GM23338 (cell line): ENCODE data around the gene ACKR1. TPM values are rescaled to one million over a fixed set of nuclear protein-coding genes. Genes with fewer than 3 reads are reported as not detected.

ENCODE experiments used
- ATAC-seq: fragments of 200-7000 bp; cut with Tn5 transposase; 3 replicates; pipeline ENCODE4 v1.9.1; 2020
- DNase-seq: peaks from one replicate; pipeline ENCODE4 v3.0.0-alpha.2; 2015; ENCODE audit warnings: low spot score
- H2AFZ ChIP-seq: fragments of 200-600 bp; sonication (generic); 2 replicates; pipeline ENCODE4 v1.8.0; 2016; ENCODE audit warnings: antibody characterized with exemption, mild to moderate bottlenecking, moderate library complexity
- H3F3A ChIP-seq: fragments of 200-600 bp; sonication (generic); replicated peaks from 2 replicates; pipeline ENCODE4 v1.8.0; 2017; ENCODE audit warnings: antibody characterized with exemption, mixed run types, low read depth
- H3K27ac ChIP-seq: fragments of 200-600 bp; sonication (generic); 2 replicates; pipeline ENCODE4 v1.6.1; 2016; ENCODE audit warnings: low read depth
- H3K27me3 ChIP-seq: fragments of 200-600 bp; sonication (generic); 2 replicates; pipeline ENCODE4 v1.8.0; 2016; ENCODE audit warnings: mild to moderate bottlenecking, mixed run types, moderate library complexity; ENCODE audit not compliant: insufficient read depth
- H3K36me3 ChIP-seq: fragments of 200-600 bp; sonication (generic); 2 replicates; pipeline ENCODE4 v1.8.0; 2016; ENCODE audit warnings: mild to moderate bottlenecking; ENCODE audit not compliant: insufficient read depth
- H3K4me1 ChIP-seq: fragments of 200-600 bp; sonication (generic); 2 replicates; pipeline ENCODE4 v1.8.0; 2016; ENCODE audit warnings: mild to moderate bottlenecking, moderate library complexity; ENCODE audit not compliant: insufficient read depth
- H3K4me2 ChIP-seq: fragments of 200-600 bp; sonication (generic); 2 replicates; pipeline ENCODE4 v1.7.1; 2017; ENCODE audit warnings: mixed run types
- H3K4me3 ChIP-seq: fragments of 200-600 bp; sonication (generic); 2 replicates; pipeline ENCODE4 v1.6.1; 2016; ENCODE audit warnings: mixed run types
- H3K79me2 ChIP-seq: fragments of 200-600 bp; sonication (generic); replicated peaks from 2 replicates; pipeline ENCODE4 v1.8.0; 2017; ENCODE audit warnings: mild to moderate bottlenecking; ENCODE audit not compliant: insufficient read depth
- H3K9me2 ChIP-seq: fragments of 200-600 bp; sonication (generic); 2 replicates; pipeline ENCODE4 v1.8.0; 2017; ENCODE audit not compliant: insufficient read depth
- H4K20me1 ChIP-seq: fragments of 200-600 bp; sonication (generic); replicated peaks from 2 replicates; pipeline ENCODE4 v1.8.0; 2017; ENCODE audit warnings: mild to moderate bottlenecking; ENCODE audit not compliant: insufficient read depth
- H3K27ac Mint-ChIP-seq: 2 replicates; pipeline ENCODE4 v1.8.0; 2020; ENCODE audit warnings: inconsistent platforms, mild to moderate bottlenecking, moderate library complexity, mixed read lengths
- H3K27me3 Mint-ChIP-seq: 3 replicates; pipeline ENCODE4 v1.8.0; 2022; ENCODE audit warnings: low read depth, mild to moderate bottlenecking, moderate library complexity, mixed read lengths, inconsistent platforms; ENCODE audit not compliant: insufficient read depth, poor library complexity
- H3K36me3 Mint-ChIP-seq: 3 replicates; pipeline ENCODE4 v1.8.0; 2021; ENCODE audit warnings: low read depth, mild to moderate bottlenecking, inconsistent platforms, moderate library complexity, mixed read lengths
- H3K4me1 Mint-ChIP-seq: 3 replicates; pipeline ENCODE4 v1.8.0; 2020; ENCODE audit warnings: mild to moderate bottlenecking, inconsistent platforms, mixed read lengths
- H3K4me3 Mint-ChIP-seq: 3 replicates; pipeline ENCODE4 v1.8.0; 2021; ENCODE audit warnings: moderate library complexity, mild to moderate bottlenecking, inconsistent platforms, mixed read lengths
- H3K9me3 Mint-ChIP-seq: 3 replicates; pipeline ENCODE4 v1.8.0; 2020; ENCODE audit warnings: moderate library complexity, mild to moderate bottlenecking, inconsistent platforms, mixed read lengths
- JUNB ChIP-seq: IDR thresholded peaks from one replicate; pipeline ENCODE4 v1.6.1; 2016; ENCODE audit warnings: antibody characterized with exemption; ENCODE audit not compliant: unreplicated experiment
- NANOG ChIP-seq: IDR thresholded peaks from 2 replicates; pipeline ENCODE4 v1.6.1; 2016; ENCODE audit warnings: antibody characterized with exemption, borderline replicate concordance
- POLR2AphosphoS5 ChIP-seq: IDR thresholded peaks from 2 replicates; pipeline ENCODE4 v1.6.1; 2016; ENCODE audit warnings: antibody characterized with exemption, low read depth
- STAT1 ChIP-seq: IDR thresholded peaks from one replicate; pipeline ENCODE4 v1.6.1; 2016; ENCODE audit warnings: antibody characterized with exemption; ENCODE audit not compliant: unreplicated experiment
- ZNF331 ChIP-seq: fragments of 250-450 bp; sonication (Bioruptor Pico); IDR thresholded peaks from 2 replicates; pipeline ENCODE4 v1.5.0; 2020; ENCODE audit warnings: low read depth, mild to moderate bottlenecking, moderate library complexity
- polyA plus RNA-seq: library from polyadenylated mRNA; unstranded; fragments of >200 nt; fragmentation: Nextera tagmentation; extraction: Ambion mirVana; gene quantifications from 2 replicates; pipeline ENCODE4 v1.2.1, GENCODE V29; 2016
- total RNA-seq: library from RNA; depleted of rRNA; stranded (reverse); fragments of >200 nt; shearing (Covaris generic); gene quantifications from 2 replicates; pipeline ENCODE4 v1.2.3, GENCODE V29; 2014
- TF ChIP-seq, protein P1 (sequence below): IDR thresholded peaks from 2 replicates; pipeline ENCODE4 v1.6.1; 2016; ENCODE audit warnings: antibody characterized with exemption
- TF ChIP-seq, protein P2 (sequence below), 2 experiments: fragments of 200-600 bp in 1 of 2; sonication (generic) in 1 of 2; conservative IDR thresholded peaks; 2 replicates each; pipeline versions ENCODE4 v1.5.1 to v1.6.1; 2016 to 2017; ENCODE audit warnings: antibody characterized with exemption in 2 of 2, low read depth in 2 of 2, mild to moderate bottlenecking in 2 of 2, moderate library complexity in 1 of 2
- TF ChIP-seq, protein P3 (sequence below): fragments of 250-450 bp; sonication (Bioruptor Pico); IDR thresholded peaks from 2 replicates; pipeline ENCODE4 v1.5.0; 2020; ENCODE audit warnings: mild to moderate bottlenecking, moderate library complexity

The ACKR1 gene
- total and polyA plus RNA-seq, 2 experiments from 2014 or later: 0.29 TPM; not detected in 1

DNA sequence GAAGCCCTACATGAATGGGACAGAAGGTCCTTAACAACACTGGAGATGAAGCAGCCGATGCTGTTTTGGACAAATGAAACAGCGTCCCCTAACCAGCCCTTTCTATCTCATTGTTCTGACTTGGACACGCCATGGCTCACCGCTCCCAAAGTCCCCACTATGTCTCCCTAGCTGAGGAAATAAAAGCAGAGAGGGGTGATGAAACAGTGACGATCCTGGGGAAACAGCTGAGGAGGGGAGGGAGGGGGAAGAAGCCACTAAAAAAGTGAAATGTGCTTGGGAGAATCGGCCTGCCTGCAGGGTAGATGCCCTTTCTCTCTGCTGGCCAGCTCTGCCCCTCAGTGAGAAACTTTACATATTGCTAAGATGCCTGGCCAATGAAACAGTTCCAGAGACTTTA is 1.1 kb upstream of the ACKR1 start (continued):
- TF ChIP-seq NANOG (no peak), STAT1 (no peak), ZNF331 (CRISPR knock-in tag) (no peak), POLR2AphosphoS5 (no peak), JUNB (no peak)
- TF ChIP-seq, protein P1, sequence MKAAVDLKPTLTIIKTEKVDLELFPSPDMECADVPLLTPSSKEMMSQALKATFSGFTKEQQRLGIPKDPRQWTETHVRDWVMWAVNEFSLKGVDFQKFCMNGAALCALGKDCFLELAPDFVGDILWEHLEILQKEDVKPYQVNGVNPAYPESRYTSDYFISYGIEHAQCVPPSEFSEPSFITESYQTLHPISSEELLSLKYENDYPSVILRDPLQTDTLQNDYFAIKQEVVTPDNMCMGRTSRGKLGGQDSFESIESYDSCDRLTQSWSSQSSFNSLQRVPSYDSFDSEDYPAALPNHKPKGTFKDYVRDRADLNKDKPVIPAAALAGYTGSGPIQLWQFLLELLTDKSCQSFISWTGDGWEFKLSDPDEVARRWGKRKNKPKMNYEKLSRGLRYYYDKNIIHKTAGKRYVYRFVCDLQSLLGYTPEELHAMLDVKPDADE: no peak

DNA sequence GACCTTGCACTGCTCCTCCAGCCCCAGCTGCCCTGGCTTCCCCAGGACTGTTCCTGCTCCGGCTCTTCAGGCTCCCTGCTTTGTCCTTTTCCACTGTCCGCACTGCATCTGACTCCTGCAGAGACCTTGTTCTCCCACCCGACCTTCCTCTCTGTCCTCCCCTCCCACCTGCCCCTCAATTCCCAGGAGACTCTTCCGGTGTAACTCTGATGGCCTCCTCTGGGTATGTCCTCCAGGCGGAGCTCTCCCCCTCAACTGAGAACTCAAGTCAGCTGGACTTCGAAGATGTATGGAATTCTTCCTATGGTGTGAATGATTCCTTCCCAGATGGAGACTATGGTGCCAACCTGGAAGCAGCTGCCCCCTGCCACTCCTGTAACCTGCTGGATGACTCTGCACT is 550 bp downstream of the ACKR1 start:
- Histone ChIP-seq H4K20me1 (no peaks in the 10 kb centered on the region), H3K4me2 (no peak overlapping the region), H3K4me1 (peaks cover 11% of the 10 kb centered on the region), H3K27ac (no peak overlapping the region), H3K36me3 (no peaks in the 10 kb centered on the region), H3K9me2 (no peaks in the 10 kb centered on the region), H2AFZ (0 out of 2 replicates have a peak overlapping the region, but pooled peaks have one; percentile 90), H3F3A (no peaks in the 10 kb centered on the region), H3K4me3 (no peak overlapping the region), H3K79me2 (no peaks in the 10 kb centered on the region), H3K27me3 (no peaks in the 10 kb centered on the region)
- DNase-seq (peak; percentile 61), ATAC-seq (peak; percentile 64)
- Mint-ChIP-seq H3K27ac (no peak overlapping the region), H3K36me3 (no peaks in the 10 kb centered on the region; the same call in 2 of the 3 replicates), H3K9me3 (no peaks in the 10 kb centered on the region), H3K4me1 (peaks cover 51% of the 10 kb centered on the region), H3K4me3 (no peak overlapping the region; the same call in 2 of the 3 replicates), H3K27me3 (peaks cover 12% of the 10 kb centered on the region)
- TF ChIP-seq, protein P2, sequence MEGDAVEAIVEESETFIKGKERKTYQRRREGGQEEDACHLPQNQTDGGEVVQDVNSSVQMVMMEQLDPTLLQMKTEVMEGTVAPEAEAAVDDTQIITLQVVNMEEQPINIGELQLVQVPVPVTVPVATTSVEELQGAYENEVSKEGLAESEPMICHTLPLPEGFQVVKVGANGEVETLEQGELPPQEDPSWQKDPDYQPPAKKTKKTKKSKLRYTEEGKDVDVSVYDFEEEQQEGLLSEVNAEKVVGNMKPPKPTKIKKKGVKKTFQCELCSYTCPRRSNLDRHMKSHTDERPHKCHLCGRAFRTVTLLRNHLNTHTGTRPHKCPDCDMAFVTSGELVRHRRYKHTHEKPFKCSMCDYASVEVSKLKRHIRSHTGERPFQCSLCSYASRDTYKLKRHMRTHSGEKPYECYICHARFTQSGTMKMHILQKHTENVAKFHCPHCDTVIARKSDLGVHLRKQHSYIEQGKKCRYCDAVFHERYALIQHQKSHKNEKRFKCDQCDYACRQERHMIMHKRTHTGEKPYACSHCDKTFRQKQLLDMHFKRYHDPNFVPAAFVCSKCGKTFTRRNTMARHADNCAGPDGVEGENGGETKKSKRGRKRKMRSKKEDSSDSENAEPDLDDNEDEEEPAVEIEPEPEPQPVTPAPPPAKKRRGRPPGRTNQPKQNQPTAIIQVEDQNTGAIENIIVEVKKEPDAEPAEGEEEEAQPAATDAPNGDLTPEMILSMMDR (conservative IDR thresholded peaks at IDR 0.05; ENCODE audit: low read depth in 2 of 2): peak; percentile 45 to 47
- TF ChIP-seq, protein P3, sequence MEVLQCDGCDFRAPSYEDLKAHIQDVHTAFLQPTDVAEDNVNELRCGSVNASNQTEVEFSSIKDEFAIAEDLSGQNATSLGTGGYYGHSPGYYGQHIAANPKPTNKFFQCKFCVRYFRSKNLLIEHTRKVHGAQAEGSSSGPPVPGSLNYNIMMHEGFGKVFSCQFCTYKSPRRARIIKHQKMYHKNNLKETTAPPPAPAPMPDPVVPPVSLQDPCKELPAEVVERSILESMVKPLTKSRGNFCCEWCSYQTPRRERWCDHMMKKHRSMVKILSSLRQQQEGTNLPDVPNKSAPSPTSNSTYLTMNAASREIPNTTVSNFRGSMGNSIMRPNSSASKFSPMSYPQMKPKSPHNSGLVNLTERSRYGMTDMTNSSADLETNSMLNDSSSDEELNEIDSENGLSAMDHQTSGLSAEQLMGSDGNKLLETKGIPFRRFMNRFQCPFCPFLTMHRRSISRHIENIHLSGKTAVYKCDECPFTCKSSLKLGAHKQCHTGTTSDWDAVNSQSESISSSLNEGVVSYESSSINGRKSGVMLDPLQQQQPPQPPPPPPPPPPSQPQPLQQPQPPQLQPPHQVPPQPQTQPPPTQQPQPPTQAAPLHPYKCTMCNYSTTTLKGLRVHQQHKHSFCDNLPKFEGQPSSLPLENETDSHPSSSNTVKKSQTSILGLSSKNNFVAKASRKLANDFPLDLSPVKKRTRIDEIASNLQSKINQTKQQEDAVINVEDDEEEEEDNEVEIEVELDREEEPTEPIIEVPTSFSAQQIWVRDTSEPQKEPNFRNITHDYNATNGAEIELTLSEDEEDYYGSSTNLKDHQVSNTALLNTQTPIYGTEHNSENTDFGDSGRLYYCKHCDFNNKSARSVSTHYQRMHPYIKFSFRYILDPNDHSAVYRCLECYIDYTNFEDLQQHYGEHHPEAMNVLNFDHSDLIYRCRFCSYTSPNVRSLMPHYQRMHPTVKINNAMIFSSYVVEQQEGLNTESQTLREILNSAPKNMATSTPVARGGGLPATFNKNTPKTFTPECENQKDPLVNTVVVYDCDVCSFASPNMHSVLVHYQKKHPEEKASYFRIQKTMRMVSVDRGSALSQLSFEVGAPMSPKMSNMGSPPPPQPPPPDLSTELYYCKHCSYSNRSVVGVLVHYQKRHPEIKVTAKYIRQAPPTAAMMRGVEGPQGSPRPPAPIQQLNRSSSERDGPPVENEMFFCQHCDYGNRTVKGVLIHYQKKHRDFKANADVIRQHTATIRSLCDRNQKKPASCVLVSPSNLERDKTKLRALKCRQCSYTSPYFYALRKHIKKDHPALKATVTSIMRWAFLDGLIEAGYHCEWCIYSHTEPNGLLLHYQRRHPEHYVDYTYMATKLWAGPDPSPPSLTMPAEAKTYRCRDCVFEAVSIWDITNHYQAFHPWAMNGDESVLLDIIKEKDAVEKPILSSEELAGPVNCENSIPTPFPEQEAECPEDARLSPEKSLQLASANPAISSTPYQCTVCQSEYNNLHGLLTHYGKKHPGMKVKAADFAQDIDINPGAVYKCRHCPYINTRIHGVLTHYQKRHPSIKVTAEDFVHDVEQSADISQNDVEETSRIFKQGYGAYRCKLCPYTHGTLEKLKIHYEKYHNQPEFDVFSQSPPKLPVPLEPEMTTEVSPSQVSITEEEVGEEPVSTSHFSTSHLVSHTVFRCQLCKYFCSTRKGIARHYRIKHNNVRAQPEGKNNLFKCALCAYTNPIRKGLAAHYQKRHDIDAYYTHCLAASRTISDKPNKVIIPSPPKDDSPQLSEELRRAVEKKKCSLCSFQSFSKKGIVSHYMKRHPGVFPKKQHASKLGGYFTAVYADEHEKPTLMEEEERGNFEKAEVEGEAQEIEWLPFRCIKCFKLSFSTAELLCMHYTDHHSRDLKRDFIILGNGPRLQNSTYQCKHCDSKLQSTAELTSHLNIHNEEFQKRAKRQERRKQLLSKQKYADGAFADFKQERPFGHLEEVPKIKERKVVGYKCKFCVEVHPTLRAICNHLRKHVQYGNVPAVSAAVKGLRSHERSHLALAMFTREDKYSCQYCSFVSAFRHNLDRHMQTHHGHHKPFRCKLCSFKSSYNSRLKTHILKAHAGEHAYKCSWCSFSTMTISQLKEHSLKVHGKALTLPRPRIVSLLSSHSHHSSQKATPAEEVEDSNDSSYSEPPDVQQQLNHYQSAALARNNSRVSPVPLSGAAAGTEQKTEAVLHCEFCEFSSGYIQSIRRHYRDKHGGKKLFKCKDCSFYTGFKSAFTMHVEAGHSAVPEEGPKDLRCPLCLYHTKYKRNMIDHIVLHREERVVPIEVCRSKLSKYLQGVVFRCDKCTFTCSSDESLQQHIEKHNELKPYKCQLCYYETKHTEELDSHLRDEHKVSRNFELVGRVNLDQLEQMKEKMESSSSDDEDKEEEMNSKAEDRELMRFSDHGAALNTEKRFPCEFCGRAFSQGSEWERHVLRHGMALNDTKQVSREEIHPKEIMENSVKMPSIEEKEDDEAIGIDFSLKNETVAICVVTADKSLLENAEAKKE (CRISPR knock-in tag): 0 out of 2 replicates have a peak, but pooled peaks have one; percentile 20
- TF ChIP-seq, protein P1: no peak
